GM19043 (cell line): ENCODE results near the gene SDK2.

Source experiments
- ATAC-seq: cut with Tn5 transposase; IDR thresholded peaks from one replicate; pipeline ENCODE4 v1.9.1; 2021; ENCODE audit warnings: low read depth; ENCODE audit not compliant: unreplicated experiment

SDK2 gene

GRCh38 chr17:73433501-73433900, 210.7 kb downstream of the SDK2 start:
- no peak for ATAC-seq

- ATAC-seq = no peak
Measured at GRCh38 chr17:73432624-73433190, 211.5 kb downstream of the SDK2 start.

DNA sequence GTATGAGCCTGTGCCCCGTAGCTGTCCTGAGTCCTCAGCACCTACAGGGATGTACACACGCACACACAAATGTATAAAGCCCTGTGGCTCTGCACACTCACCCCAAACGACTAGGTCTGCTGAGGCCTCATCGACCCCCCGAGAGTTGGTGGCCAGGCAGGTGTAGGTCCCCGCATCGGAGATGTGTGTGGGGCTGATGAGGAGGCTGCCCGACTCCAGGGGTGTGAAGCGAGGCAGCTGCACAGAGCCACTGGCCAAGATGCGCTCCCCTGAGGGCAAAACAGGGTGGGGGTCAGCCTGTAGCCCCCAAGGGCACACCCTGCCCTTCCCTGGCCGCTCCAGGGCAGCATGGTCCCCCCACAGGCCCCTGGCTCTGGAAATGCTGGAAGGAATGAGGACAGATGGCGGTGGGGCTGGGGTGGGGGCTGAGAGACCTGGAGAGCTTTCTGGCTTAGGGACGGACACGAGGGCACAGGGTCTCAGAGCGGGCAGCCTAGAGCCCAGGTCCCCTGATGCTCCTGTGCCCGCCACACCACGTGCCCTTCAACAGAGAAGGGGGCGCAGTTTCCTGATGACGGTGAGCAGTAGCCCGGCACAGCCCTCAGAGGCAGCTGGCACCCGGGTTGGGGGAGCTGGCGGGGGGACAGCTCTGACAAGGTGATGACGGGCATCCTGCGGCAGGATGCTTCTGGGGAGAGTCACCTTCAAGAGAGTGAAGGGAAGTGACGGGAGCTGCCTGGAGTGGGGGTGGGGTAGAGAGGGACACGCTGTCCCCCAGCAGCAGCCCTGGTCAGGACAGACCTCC, 212.6 kb downstream of the SDK2 start:
- no peak for ATAC-seq

DNA sequence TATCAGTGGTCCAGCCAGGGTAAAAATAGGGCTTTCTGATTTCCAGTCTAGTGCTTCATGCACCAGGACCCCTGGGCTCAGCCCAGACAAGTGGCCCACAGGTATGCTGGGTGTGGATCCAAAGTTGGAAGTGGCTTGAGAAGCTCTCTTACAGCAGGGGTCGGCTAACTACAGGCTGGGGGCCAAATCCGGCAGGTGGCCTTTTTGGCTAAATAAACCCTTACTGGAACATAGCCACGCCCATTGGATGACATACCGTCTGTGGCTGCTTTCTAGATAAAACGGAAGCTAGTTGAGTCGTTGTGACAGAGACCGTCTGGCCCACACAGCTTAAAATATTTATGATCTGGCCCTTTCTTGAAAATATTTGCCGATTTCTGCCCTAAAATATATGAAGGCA, 213.4 kb downstream of the SDK2 start:
- ATAC-seq = no peak

DNA sequence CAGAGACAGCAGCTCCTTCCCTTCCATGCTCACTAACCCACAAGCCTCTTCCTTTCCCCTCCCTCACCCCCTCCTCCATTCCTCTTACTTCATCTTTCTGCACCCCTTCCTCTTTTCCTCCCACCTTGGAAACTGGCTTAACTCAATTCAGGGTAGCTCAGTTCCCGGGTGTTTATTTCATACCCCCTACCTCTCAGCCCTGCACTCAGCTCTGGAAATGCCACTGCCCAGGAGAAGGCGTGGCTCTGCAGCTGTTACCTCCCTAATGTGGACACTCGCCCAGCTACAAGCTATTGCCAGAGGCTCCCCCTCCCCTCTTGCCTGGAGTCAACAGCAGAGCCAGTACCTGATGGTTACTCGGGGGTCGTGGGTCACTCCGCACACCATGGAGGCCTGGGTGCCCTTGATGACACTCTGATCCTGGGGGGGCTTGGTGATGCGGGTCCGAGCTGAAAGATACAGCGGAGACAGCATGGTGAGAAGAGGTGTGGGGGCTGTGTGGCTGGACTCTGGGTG, 214.0 kb downstream of the SDK2 start:
- no peak for ATAC-seq

- no peak for ATAC-seq
Measured at GRCh38 chr17:73429440-73430164, 214.6 kb downstream of the SDK2 start.

DNA sequence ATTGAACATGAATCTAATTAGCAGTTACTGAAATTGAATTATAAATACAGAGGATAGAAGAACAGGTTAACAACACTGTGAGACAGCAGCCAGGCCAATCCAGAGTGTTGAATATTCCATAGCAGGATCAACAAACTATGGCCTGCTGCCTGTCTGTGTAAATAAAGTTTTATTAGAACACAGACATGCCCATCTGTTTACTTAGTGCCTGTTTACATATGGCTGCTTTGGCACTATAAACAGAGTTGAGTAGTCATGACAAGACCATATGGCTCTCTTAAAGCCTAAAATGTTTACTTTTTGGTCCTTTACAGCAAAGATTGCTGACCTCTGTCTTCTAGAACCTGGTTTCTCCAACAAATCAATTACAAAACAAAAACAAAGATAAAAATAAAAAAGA, 217.0 kb downstream of the SDK2 start:
- ATAC-seq = no peak

GRCh38 chr17:73424571-73424970, 219.7 kb downstream of the SDK2 start:
- ATAC-seq = no peak

GRCh38 chr17:73423806-73424205, 220.4 kb downstream of the SDK2 start:
- no peak for ATAC-seq

GRCh38 chr17:73423159-73423715, 221.0 kb downstream of the SDK2 start:
- no peak for ATAC-seq

DNA sequence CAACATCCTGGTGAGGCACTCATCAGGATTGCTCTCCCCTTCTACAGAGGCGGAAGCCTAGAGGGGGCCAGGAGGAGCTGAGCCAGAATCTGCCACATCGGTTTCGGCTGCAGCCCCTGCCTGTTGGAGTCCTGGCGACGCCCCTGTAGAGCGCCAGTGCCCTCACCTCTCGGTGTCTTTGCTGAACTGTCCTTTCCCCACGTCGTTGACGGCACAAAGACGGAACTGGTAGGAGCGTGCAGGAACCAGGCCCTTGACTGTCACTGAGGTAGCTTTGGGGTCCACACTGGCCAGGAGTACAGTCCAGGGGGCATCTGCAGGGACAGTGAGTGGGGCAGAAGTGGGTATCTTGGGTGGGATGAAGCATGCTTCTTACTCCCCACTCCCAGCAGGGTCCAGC, 222.1 kb downstream of the SDK2 start:
- no peak for ATAC-seq

DNA sequence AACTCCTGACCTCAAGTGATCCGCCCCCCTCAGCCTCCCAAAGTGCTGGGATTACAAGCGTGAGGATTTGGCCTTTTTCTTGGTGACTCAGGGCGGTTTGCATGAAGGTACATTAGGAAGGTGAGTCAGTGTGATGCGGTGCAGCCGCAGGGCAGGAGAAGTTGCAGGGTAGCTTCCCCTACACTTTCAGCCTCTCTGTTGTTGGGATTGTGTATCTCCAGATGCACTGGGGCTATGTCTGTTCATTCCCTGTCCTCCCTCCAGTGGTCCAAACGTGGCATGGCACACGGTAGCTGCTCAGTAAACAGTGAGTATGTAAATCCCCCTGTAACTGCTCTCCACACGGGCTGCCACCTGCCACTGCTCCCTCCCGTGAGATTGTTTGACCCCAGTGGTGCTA, 223.3 kb downstream of the SDK2 start:
- ATAC-seq = no peak

GRCh38 chr17:73419881-73420280, 224.4 kb downstream of the SDK2 start:
- ATAC-seq = no peak

DNA sequence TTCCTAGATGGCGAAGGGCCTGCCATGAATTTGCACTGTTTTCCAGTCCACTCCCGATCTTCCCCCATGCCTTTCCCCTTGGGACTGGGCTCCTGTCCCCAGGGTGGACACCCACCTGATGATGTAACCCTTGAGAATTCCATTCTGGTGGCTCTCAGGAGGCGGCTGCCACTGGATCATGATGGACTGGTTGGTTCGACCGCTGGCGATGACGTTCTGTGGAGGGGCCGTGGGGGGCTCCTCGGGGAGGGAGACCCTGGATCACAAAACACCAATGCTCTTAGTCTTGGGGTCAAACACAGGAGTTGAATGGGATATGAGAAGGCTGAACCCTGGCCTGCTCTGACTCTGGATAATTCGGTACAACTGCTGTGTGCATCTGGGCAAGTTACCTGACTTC, 225.2 kb downstream of the SDK2 start:
- ATAC-seq = no peak

DNA sequence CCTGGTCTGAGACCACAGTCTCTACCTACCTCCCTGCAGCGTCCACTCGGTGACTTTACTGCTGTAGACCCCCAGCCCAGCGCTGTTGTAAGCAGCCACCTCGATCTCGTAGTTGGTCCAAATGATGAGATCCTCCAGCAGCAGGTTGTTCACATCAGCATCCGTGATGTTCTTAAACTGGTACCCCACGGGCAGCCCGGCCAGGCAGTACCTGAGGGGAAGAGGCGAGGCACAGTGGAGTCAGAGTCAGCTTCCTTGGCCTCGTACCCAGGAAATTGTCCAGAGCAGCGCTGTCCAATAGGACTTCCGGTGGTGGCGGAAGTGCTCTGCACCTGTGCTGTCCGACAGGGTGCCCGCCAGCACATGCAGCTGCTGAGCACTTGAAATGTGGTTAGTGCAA, 228.5 kb downstream of the SDK2 start:
- no peak for ATAC-seq

DNA sequence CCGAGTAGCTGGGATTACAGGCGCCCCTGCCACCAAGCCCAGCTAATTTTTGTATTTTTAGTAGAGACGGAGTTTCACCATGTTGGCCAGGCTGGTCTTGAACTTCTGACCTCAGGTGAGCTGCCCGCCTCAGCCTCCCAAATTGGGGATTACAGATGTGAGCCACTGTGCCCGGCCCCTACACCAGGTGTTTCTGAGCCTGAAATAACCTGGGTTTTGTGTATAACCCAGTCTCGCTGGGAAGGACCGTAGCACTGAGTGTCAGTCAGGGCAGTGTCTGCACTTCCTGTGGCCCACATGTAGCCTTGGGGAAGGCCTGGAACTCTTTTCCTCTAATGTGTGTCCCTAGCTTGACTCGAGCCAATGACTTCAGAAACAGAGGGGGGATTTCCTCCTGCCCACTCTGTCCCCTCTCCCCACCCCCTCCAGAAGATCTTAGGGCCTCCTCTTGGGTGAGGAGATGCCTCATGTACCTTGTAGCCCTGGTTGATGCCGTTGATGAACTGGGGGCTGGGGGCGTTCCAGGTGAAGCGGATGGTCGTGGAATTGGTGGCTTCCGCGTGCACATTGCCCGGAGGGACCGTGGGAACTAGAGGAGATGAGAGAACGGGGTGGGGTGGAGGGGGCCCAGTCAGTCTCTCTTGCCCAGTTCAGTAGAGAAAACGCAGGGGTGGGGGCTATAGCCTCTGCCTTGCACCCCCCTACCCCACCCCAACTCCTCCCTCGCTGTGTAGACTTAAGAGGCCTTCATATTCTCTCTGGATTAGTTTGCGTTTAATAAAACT, 229.9 kb downstream of the SDK2 start:
- no peak for ATAC-seq

- ATAC-seq = no peak
Measured at GRCh38 chr17:73412914-73413313, 231.3 kb downstream of the SDK2 start.

- no peak for ATAC-seq
Measured at GRCh38 chr17:73411313-73411747, 232.9 kb downstream of the SDK2 start.

GRCh38 chr17:73410586-73411312, 233.5 kb downstream of the SDK2 start:
- no peak for ATAC-seq

GRCh38 chr17:73404246-73404645, 240.0 kb downstream of the SDK2 start:
- ATAC-seq = no peak
